Keratinocyte (primary cell): ENCODE results near the gene TMEM217. TPM values are rescaled to one million over a fixed set of nuclear protein-coding genes. Genes with fewer than 3 reads are reported as not detected.

Experiments
- DNase-seq: peaks from one replicate; pipeline ENCODE4 v3.0.0-alpha.2; 2011; ENCODE audit warnings: low read depth, missing footprints, low spot score
- FAIRE-seq: peaks from 2 replicates; lab custom pipeline; 2011; peaks lifted over from hg19 to GRCh38; lab: Jason Lieb, UNC
- H2AFZ ChIP-seq: 2 replicates; pipeline ENCODE4 v1.6.0; 2012; ENCODE audit warnings: low read length, control low read depth, inconsistent platforms; ENCODE audit not compliant: control insufficient read depth
- H3K27ac ChIP-seq: 2 replicates; pipeline ENCODE4 v1.5.1; 2011; ENCODE audit warnings: low read length; ENCODE audit not compliant: control insufficient read depth, insufficient read depth
- H3K27me3 ChIP-seq: 3 replicates; pipeline ENCODE4 v1.6.0; 2011; ENCODE audit warnings: low read length; ENCODE audit not compliant: control insufficient read depth, insufficient read depth; ENCODE audit errors: extremely low read depth
- H3K36me3 ChIP-seq, 2 experiments: 2 replicates in 1 of 2; 3 replicates in 1 of 2; pipeline ENCODE4 v1.5.1; 2011; ENCODE audit warnings: low read length in 2 of 2, mild to moderate bottlenecking in 1 of 2; ENCODE audit not compliant: control insufficient read depth in 2 of 2, insufficient read depth in 2 of 2; ENCODE audit errors: extremely low read depth in 1 of 2
- H3K4me1 ChIP-seq: 3 replicates; pipeline ENCODE4 v1.5.1; 2011; ENCODE audit warnings: low read length; ENCODE audit not compliant: control insufficient read depth, insufficient read depth; ENCODE audit errors: extremely low read depth
- H3K4me2 ChIP-seq: 3 replicates; pipeline ENCODE4 v1.6.0; 2011; ENCODE audit warnings: low read depth, low read length; ENCODE audit not compliant: control insufficient read depth, insufficient read depth; ENCODE audit errors: extremely low read depth
- H3K4me3 ChIP-seq, 3 experiments: fragments of 200-600 bp in 1 of 3; sonication (generic) in 1 of 3; 2 replicates in 2 of 3; 3 replicates in 1 of 3; pipeline ENCODE4 v1.5.1; 2011 to 2016; ENCODE audit warnings: low read length in 3 of 3, mild to moderate bottlenecking in 3 of 3, control low read depth in 2 of 3, inconsistent platforms in 1 of 3, low read depth in 1 of 3, mixed read lengths in 1 of 3, mixed run types in 1 of 3, moderate library complexity in 1 of 3; ENCODE audit not compliant: control insufficient read depth in 2 of 3, insufficient read depth in 2 of 3; ENCODE audit errors: extremely low read depth in 1 of 3
- H3K79me2 ChIP-seq: 2 replicates; pipeline ENCODE4 v1.6.0; 2012; ENCODE audit warnings: low read length; ENCODE audit not compliant: control insufficient read depth, insufficient read depth
- H3K9ac ChIP-seq: 3 replicates; pipeline ENCODE4 v1.6.0; 2011; ENCODE audit warnings: low read length; ENCODE audit not compliant: control insufficient read depth, insufficient read depth; ENCODE audit errors: extremely low read depth
- H3K9me1 ChIP-seq: 3 replicates; pipeline ENCODE4 v1.6.0; 2011; ENCODE audit warnings: low read length; ENCODE audit not compliant: control insufficient read depth, insufficient read depth; ENCODE audit errors: extremely low read depth
- H3K9me3 ChIP-seq: 2 replicates; pipeline ENCODE4 v1.5.1; 2012; ENCODE audit warnings: low read depth, low read length; ENCODE audit not compliant: control insufficient read depth
- H4K20me1 ChIP-seq: 3 replicates; pipeline ENCODE4 v1.6.0; 2011; ENCODE audit warnings: low read length; ENCODE audit not compliant: control insufficient read depth, insufficient read depth; ENCODE audit errors: extremely low read depth
- EZH2 ChIP-seq: IDR thresholded peaks from one replicate; pipeline ENCODE4 v1.6.1; 2012; ENCODE audit warnings: inconsistent platforms, mild to moderate bottlenecking, low read length, moderate library complexity
- dilution Hi-C: fragments of 300-500 bp; cut with MboI; formaldehyde crosslinking; loops from one replicate; pipeline ENCODE4 v1.7.0; 2020; ENCODE audit warnings: low sequenced_read_pairs; ENCODE audit not compliant: extremely low pct_ligation_motif_present
- polyA plus RNA-seq, 5 experiments: library from polyadenylated mRNA; depleted of rRNA in 3 of 5; stranded (reverse) in 3 of 5; stranded (forward) in 1 of 5; unstranded in 1 of 5; fragments of >200 nt; gene quantifications; 1 replicate in 1 of 5; 2 replicates in 3 of 5; 3 replicates in 1 of 5; pipeline versions ENCODE4 v1.2.1 to v1.2.3, GENCODE V29; 2011 to 2012; ENCODE audit warnings: missing spikeins in 2 of 5, low read depth in 1 of 5, low replicate concordance in 1 of 5
- TF ChIP-seq, protein P1 (sequence below), 3 experiments: IDR thresholded peaks in 1 of 3; conservative IDR thresholded peaks in 1 of 3; optimal IDR thresholded peaks in 1 of 3; 2 replicates in 2 of 3; 3 replicates in 1 of 3; pipeline versions ENCODE3 to v1.5.1; 2011; ENCODE audit warnings: low read length in 3 of 3, mild to moderate bottlenecking in 3 of 3, moderate library complexity in 2 of 3, control low read depth in 1 of 3, inconsistent platforms in 1 of 3; ENCODE audit not compliant: insufficient read depth in 2 of 3; ENCODE audit errors: extremely low read depth in 1 of 3

The TMEM217 gene
- polyA plus RNA-seq, 1 donor (not counting 4 experiments of a cell fraction or from before 2014, with no cell fraction given) = 0.80 TPM

DNA sequence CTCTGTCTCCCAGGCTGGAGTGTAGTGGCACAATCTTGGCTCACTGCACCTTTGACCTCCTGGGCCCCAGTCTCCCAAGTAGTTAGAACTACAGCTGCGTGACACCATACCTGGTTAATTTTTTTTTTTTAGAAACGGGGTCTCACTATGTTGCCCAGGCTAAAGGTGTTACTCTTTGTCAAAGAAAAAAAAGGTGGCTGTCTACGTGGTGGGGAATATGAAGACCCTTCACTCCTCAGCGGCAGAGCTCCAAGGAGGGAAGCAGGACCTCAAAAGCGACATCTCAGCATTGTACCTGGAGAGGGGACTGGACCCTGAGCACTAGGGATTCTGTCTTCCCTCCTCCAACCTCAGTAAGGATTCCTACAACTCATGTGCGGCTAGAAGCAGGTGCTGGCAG, 16.8 kb downstream of the TMEM217 start:
- Histone ChIP-seq H3K27ac (peak overlapping the region; percentile 31), H2AFZ (no peak overlapping the region), H3K4me3 (no peak overlapping the region), H3K9ac (no peak overlapping the region), H3K9me1 (no peaks in the 10 kb centered on the region), H3K4me1 (peaks cover 57% of the 10 kb centered on the region), H3K9me3 (no peaks in the 10 kb centered on the region), H3K36me3 (no peaks in the 10 kb centered on the region), H3K4me2 (no peak overlapping the region), H4K20me1 (no peaks in the 10 kb centered on the region), H3K27me3 (no peaks in the 10 kb centered on the region), H3K79me2 (no peaks in the 10 kb centered on the region)
- no peak for FAIRE-seq
- dilution Hi-C loops = no loop called here
- no peak for DNase-seq
- no peak for TF ChIP-seq EZH2
- TF ChIP-seq, protein P1, sequence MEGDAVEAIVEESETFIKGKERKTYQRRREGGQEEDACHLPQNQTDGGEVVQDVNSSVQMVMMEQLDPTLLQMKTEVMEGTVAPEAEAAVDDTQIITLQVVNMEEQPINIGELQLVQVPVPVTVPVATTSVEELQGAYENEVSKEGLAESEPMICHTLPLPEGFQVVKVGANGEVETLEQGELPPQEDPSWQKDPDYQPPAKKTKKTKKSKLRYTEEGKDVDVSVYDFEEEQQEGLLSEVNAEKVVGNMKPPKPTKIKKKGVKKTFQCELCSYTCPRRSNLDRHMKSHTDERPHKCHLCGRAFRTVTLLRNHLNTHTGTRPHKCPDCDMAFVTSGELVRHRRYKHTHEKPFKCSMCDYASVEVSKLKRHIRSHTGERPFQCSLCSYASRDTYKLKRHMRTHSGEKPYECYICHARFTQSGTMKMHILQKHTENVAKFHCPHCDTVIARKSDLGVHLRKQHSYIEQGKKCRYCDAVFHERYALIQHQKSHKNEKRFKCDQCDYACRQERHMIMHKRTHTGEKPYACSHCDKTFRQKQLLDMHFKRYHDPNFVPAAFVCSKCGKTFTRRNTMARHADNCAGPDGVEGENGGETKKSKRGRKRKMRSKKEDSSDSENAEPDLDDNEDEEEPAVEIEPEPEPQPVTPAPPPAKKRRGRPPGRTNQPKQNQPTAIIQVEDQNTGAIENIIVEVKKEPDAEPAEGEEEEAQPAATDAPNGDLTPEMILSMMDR (optimal IDR thresholded peaks at IDR 0.05 in 1 of 3, IDR thresholded peaks at IDR 0.05 in 1 of 3, conservative IDR thresholded peaks at IDR 0.05 in 1 of 3; ENCODE audit: extremely low read depth in 1 of 3, insufficient read depth in 2 of 3, low read length in 3 of 3) = no peak

DNA sequence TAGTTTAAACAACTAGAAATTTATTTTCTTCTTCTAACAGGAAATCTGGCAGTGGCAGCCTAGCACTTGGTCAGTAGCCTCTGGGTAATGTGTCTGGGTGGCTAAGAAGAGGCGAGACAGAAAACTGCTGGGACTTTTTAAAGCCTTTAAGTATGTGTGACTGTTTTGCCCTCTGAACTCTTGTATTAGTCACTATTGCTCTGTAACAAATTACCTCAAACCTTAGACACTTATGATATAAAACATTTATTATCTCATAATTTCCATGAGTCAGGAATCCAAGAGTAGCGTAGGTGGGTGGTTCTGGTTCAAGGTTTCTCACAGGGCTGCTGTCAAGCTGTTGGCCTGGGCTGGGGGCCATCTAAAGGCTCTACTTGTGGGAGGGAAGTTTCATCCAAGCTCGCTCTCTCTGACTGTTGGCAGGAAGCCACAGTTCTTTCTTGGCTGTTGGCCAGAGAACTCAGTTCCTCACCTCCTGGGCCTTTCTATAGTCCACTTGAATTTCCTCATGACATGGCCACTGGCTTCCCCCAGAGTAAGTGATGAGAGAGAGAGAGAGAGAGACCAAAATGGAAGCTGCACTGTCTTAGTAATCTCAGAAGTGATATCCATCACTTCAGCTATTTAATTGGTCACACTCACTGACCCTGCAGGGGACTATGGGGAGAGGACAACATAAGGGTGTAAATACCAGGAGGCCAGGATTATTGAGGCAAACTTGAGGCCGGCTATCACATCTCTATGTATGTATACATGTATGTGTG, 17.8 kb downstream of the TMEM217 start:
- H3K9ac ChIP-seq = peak overlapping the region; percentile 29
- no peaks in the 10 kb centered on the region for H3K79me2 ChIP-seq
- no peak overlapping the region for H3K4me3 ChIP-seq
- no peaks in the 10 kb centered on the region for H3K9me1 ChIP-seq
- peak overlapping the region; percentile 49 for H3K4me2 ChIP-seq
- H3K4me1 ChIP-seq = peaks cover 53% of the 10 kb centered on the region
- dilution Hi-C loops = no loop called here
- no peaks in the 10 kb centered on the region for H3K27me3 ChIP-seq
- peak overlapping the region; percentile 81 for H3K27ac ChIP-seq
- DNase-seq (peak; percentile 75), FAIRE-seq (peak; percentile 5)
- no peak for TF ChIP-seq EZH2
- TF ChIP-seq, protein P1 (optimal IDR thresholded peaks at IDR 0.05 in 1 of 3, IDR thresholded peaks at IDR 0.05 in 1 of 3, conservative IDR thresholded peaks at IDR 0.05 in 1 of 3; ENCODE audit: extremely low read depth in 1 of 3, insufficient read depth in 2 of 3, low read length in 3 of 3) = no peak
- no peaks in the 10 kb centered on the region for H4K20me1 ChIP-seq
- H3K9me3 ChIP-seq = no peaks in the 10 kb centered on the region
- H3K36me3 ChIP-seq = no peaks in the 10 kb centered on the region
- H2AFZ ChIP-seq = peak overlapping the region; percentile 47
